Liver (tissue), 3 donors: Measurements from ENCODE around the gene OPHN1.
"Not testable (repeated sequence)": the region's sequence is repeated elsewhere in the genome, so short reads cannot be mapped to it uniquely, and the experiment has no call there.

Source experiments
- GABPA ChIP-seq, 2 donors: IDR thresholded peaks in 1 of 2; conservative IDR thresholded peaks in 1 of 2; 2 replicates each; pipeline ENCODE4 v1.6.1; 2016; ENCODE audit warnings: antibody characterized with exemption in 2 of 2, mild to moderate bottlenecking in 1 of 2, moderate library complexity in 1 of 2
- NR2F2 ChIP-seq: IDR thresholded peaks from 2 replicates; pipeline ENCODE4 v1.6.1; 2016; ENCODE audit warnings: antibody characterized with exemption
- RAD21 ChIP-seq, 2 donors: IDR thresholded peaks; 2 replicates each; pipeline ENCODE4 v1.6.1; 2016; ENCODE audit warnings: antibody characterized with exemption in 2 of 2, mild to moderate bottlenecking in 2 of 2
- RXRA ChIP-seq, 2 donors: IDR thresholded peaks; 2 replicates each; pipeline ENCODE4 v1.6.1; 2017 to 2018; ENCODE audit warnings: antibody characterized with exemption in 2 of 2, mild to moderate bottlenecking in 1 of 2
- TAF1 ChIP-seq: conservative IDR thresholded peaks from 2 replicates; pipeline ENCODE4 v1.6.1; 2016; ENCODE audit warnings: antibody characterized with exemption, mild to moderate bottlenecking
- YY1 ChIP-seq: IDR thresholded peaks from 2 replicates; pipeline ENCODE4 v1.6.1; 2016; ENCODE audit warnings: antibody characterized with exemption, mild to moderate bottlenecking
- TF ChIP-seq, protein P1 (sequence below): IDR thresholded peaks from 2 replicates; pipeline ENCODE4 v1.6.1; 2016; ENCODE audit warnings: antibody characterized with exemption
- TF ChIP-seq, protein P2 (sequence below): IDR thresholded peaks from 2 replicates; pipeline ENCODE4 v1.6.1; 2016; ENCODE audit warnings: antibody characterized with exemption
- TF ChIP-seq, protein P3 (sequence below): fragments of 150-350 bp; IDR thresholded peaks from 2 replicates; pipeline ENCODE4 v1.5.1; 2017; ENCODE audit warnings: improper control_type of control experiment, low read depth, low read length; ENCODE audit not compliant: missing input control
- TF ChIP-seq, protein P4 (sequence below): IDR thresholded peaks from 2 replicates; pipeline ENCODE4 v1.6.1; 2016; ENCODE audit warnings: antibody characterized with exemption, mild to moderate bottlenecking
- TF ChIP-seq, protein P5 (sequence below): IDR thresholded peaks from 2 replicates; pipeline ENCODE4 v1.6.1; 2016; ENCODE audit warnings: antibody characterized with exemption
- donor health status: healthy.
- donor health status: healthy.

DNA sequence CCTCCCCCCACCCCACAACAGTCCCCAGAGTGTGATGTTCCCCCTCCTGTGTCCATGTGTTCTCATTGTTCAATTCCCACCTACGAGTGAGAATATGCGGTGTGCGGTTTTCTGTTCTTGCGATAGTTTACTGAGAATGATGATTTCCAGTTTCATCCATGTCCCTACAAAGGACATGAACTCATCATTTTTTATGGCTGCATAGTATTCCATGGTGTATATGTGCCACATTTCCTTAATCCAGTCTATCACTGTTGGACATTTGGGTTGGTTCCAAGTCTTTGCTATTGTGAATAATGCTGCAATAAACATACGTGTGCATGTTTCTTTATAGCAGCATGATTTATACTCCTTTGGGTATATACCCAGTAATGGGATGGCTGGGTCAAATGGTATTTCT, 55.7 kb downstream of the OPHN1 start:
- TF ChIP-seq RXRA (IDR thresholded peaks at IDR 0.05); YY1; TAF1; RAD21 (IDR thresholded peaks at IDR 0.05); NR2F2; GABPA (IDR thresholded peaks at IDR 0.05 in 1 of 2, conservative IDR thresholded peaks at IDR 0.05 in 1 of 2): not testable (repeated sequence)
- TF ChIP-seq, protein P1, sequence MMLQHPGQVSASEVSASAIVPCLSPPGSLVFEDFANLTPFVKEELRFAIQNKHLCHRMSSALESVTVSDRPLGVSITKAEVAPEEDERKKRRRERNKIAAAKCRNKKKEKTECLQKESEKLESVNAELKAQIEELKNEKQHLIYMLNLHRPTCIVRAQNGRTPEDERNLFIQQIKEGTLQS: not testable (repeated sequence)
- TF ChIP-seq, protein P2, sequence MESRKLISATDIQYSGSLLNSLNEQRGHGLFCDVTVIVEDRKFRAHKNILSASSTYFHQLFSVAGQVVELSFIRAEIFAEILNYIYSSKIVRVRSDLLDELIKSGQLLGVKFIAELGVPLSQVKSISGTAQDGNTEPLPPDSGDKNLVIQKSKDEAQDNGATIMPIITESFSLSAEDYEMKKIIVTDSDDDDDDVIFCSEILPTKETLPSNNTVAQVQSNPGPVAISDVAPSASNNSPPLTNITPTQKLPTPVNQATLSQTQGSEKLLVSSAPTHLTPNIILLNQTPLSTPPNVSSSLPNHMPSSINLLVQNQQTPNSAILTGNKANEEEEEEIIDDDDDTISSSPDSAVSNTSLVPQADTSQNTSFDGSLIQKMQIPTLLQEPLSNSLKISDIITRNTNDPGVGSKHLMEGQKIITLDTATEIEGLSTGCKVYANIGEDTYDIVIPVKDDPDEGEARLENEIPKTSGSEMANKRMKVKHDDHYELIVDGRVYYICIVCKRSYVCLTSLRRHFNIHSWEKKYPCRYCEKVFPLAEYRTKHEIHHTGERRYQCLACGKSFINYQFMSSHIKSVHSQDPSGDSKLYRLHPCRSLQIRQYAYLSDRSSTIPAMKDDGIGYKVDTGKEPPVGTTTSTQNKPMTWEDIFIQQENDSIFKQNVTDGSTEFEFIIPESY: not testable (repeated sequence)
- TF ChIP-seq, protein P3, sequence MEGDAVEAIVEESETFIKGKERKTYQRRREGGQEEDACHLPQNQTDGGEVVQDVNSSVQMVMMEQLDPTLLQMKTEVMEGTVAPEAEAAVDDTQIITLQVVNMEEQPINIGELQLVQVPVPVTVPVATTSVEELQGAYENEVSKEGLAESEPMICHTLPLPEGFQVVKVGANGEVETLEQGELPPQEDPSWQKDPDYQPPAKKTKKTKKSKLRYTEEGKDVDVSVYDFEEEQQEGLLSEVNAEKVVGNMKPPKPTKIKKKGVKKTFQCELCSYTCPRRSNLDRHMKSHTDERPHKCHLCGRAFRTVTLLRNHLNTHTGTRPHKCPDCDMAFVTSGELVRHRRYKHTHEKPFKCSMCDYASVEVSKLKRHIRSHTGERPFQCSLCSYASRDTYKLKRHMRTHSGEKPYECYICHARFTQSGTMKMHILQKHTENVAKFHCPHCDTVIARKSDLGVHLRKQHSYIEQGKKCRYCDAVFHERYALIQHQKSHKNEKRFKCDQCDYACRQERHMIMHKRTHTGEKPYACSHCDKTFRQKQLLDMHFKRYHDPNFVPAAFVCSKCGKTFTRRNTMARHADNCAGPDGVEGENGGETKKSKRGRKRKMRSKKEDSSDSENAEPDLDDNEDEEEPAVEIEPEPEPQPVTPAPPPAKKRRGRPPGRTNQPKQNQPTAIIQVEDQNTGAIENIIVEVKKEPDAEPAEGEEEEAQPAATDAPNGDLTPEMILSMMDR: not testable (repeated sequence)
- TF ChIP-seq, protein P4, sequence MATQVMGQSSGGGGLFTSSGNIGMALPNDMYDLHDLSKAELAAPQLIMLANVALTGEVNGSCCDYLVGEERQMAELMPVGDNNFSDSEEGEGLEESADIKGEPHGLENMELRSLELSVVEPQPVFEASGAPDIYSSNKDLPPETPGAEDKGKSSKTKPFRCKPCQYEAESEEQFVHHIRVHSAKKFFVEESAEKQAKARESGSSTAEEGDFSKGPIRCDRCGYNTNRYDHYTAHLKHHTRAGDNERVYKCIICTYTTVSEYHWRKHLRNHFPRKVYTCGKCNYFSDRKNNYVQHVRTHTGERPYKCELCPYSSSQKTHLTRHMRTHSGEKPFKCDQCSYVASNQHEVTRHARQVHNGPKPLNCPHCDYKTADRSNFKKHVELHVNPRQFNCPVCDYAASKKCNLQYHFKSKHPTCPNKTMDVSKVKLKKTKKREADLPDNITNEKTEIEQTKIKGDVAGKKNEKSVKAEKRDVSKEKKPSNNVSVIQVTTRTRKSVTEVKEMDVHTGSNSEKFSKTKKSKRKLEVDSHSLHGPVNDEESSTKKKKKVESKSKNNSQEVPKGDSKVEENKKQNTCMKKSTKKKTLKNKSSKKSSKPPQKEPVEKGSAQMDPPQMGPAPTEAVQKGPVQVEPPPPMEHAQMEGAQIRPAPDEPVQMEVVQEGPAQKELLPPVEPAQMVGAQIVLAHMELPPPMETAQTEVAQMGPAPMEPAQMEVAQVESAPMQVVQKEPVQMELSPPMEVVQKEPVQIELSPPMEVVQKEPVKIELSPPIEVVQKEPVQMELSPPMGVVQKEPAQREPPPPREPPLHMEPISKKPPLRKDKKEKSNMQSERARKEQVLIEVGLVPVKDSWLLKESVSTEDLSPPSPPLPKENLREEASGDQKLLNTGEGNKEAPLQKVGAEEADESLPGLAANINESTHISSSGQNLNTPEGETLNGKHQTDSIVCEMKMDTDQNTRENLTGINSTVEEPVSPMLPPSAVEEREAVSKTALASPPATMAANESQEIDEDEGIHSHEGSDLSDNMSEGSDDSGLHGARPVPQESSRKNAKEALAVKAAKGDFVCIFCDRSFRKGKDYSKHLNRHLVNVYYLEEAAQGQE: not testable (repeated sequence)
- TF ChIP-seq, protein P5, sequence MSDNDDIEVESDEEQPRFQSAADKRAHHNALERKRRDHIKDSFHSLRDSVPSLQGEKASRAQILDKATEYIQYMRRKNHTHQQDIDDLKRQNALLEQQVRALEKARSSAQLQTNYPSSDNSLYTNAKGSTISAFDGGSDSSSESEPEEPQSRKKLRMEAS: not testable (repeated sequence)
